H1 (cell line): ENCODE measurements around the gene ANKRD13B.

ENCODE experiments used
- POLR2AphosphoS5 ChIP-seq: IDR thresholded peaks from 2 replicates; pipeline ENCODE4 v1.6.1; 2011; ENCODE audit warnings: low read depth, low read length
- TAF1 ChIP-seq: IDR thresholded peaks from 2 replicates; pipeline ENCODE4 v1.6.1; 2011; ENCODE audit warnings: mild to moderate bottlenecking, low read depth, low read length

DNA sequence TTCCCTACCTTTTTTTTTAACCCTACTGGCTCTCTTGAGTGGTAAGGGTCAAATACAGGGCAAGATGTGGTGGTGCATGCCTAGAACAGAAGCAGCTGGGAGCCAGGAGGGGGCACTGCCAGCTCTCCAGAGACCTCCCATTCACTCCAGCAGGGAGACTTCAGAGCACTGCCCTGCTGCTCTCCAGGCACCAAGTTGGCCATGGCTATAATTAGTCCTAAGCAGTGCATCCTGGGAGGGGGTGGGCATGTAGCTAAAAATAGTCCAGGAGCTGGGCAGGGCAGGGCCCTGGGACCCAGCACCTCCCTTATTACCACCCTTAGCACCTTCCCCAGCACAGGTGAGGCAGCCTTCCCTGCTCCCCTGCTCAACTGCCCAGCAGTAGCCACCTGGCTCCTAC lies 26.3 kb downstream of the ANKRD13B start:
- TF ChIP-seq POLR2AphosphoS5 (no peak), TAF1 (no peak)
